Kidney (tissue), 14 donors: ENCODE data around the gene HDDC3. TPM values are rescaled to one million over a fixed set of nuclear protein-coding genes. Genes with fewer than 3 reads are reported as not detected.

Source experiments
- DNase-seq, 5 donors: peaks; one replicate each; pipeline ENCODE4 v3.0.0-alpha.2; 2013 to 2020
- FAIRE-seq: peaks from 2 replicates; lab custom pipeline; 2012; peaks lifted over from hg19 to GRCh38; lab: Jason Lieb, UNC
- H3K27ac ChIP-seq, 2 donors: one replicate each; pipeline ENCODE4 v1.7.0; 2013; ENCODE audit warnings: low read depth in 2 of 2, low read length in 2 of 2, inconsistent platforms in 1 of 2
- H3K27me3 ChIP-seq: one replicate; pipeline ENCODE4 v1.7.1; 2013; ENCODE audit warnings: low read length, inconsistent platforms; ENCODE audit not compliant: control insufficient read depth, insufficient read depth
- H3K36me3 ChIP-seq, 3 donors: one replicate each; pipeline versions ENCODE4 v1.7.0 to v1.7.1; 2013; ENCODE audit warnings: low read length in 3 of 3, control low read depth in 1 of 3, inconsistent platforms in 1 of 3; ENCODE audit not compliant: insufficient read depth in 3 of 3, control insufficient read depth in 2 of 3
- H3K4me1 ChIP-seq, 3 donors: one replicate each; pipeline versions ENCODE4 v1.7.0 to v1.7.1; 2013; ENCODE audit warnings: low read length in 3 of 3, inconsistent platforms in 1 of 3, low read depth in 1 of 3; ENCODE audit not compliant: control insufficient read depth in 2 of 3, insufficient read depth in 2 of 3
- H3K4me3 ChIP-seq, 3 donors: one replicate each; pipeline versions ENCODE4 v1.7.0 to v1.8.1; 2013; ENCODE audit warnings: low read length in 3 of 3, control low read depth in 1 of 3, inconsistent platforms in 1 of 3
- H3K9ac ChIP-seq, 3 donors: one replicate each; pipeline versions ENCODE4 v1.7.0 to v1.7.1; 2013; ENCODE audit warnings: low read length in 3 of 3, control low read depth in 1 of 3, inconsistent platforms in 1 of 3
- H3K9me3 ChIP-seq, 3 donors: one replicate each; pipeline versions ENCODE4 v1.7.0 to v1.7.1; 2013; ENCODE audit warnings: low read length in 3 of 3, control low read depth in 1 of 3, inconsistent platforms in 1 of 3; ENCODE audit not compliant: control insufficient read depth in 2 of 3, insufficient read depth in 1 of 3
- intact Hi-C: fragments of 100-400 bp; cut with DNase I; formaldehyde crosslinking; loops from one replicate; pipeline ENCODE4 v1.11.1; 2022
- polyA plus RNA-seq: library from polyadenylated mRNA; stranded (reverse); fragments of 350-450 nt; fragmentation: Illumina TruSeq; extraction: RNeasy Lipid Tissue Mini Kit (QIAGEN cat#74804); gene quantifications from one replicate; pipeline ENCODE4 v1.2.3, GENCODE V29; 2014; ENCODE audit warnings: low read depth, low replicate concordance; ENCODE audit not compliant: insufficient read depth
- total RNA-seq: library from RNA; stranded (reverse); fragmentation: NEBNext Ultra II Directional; extraction: Animal tissue kit (Norgen Biotek cat#: 25700); gene quantifications from one replicate; pipeline ENCODE4 v1.2.1, GENCODE V29; 2021
- TF ChIP-seq, protein P1 (sequence below): IDR thresholded peaks from 3 replicates; pipeline ENCODE4 v1.5.1; 2012; ENCODE audit warnings: mild to moderate bottlenecking, moderate library complexity, borderline replicate concordance; ENCODE audit not compliant: insufficient read depth; ENCODE audit errors: extremely low read depth
- donor health status: control.
- donor health status: control.
- donor health status: control.
- donor health status: control.
- donor health status: control.
- donor health status: DM: yes; HTN: yes; CAD: no.
- donor health status: Normal renal cell carcinoma (clear cell type).

HDDC3 gene
- total and polyA plus RNA-seq, 2 donors from 2014 or later, result 15.5 to 47.3 TPM

GRCh38 chr15:90942354-90943120, 10.2 kb upstream of the HDDC3 start:
- Histone ChIP-seq H3K4me1 (no peaks in the 10 kb centered on the region), H3K9ac (no peak overlapping the region), H3K27me3 (no peaks in the 10 kb centered on the region), H3K4me3 (no peak overlapping the region), H3K27ac (no peak overlapping the region), H3K9me3 (no peaks in the 10 kb centered on the region), H3K36me3 (peaks cover 8 to 48% (median 44%) of the 10 kb centered on the region in 3 donors)
- TF ChIP-seq, protein P1, sequence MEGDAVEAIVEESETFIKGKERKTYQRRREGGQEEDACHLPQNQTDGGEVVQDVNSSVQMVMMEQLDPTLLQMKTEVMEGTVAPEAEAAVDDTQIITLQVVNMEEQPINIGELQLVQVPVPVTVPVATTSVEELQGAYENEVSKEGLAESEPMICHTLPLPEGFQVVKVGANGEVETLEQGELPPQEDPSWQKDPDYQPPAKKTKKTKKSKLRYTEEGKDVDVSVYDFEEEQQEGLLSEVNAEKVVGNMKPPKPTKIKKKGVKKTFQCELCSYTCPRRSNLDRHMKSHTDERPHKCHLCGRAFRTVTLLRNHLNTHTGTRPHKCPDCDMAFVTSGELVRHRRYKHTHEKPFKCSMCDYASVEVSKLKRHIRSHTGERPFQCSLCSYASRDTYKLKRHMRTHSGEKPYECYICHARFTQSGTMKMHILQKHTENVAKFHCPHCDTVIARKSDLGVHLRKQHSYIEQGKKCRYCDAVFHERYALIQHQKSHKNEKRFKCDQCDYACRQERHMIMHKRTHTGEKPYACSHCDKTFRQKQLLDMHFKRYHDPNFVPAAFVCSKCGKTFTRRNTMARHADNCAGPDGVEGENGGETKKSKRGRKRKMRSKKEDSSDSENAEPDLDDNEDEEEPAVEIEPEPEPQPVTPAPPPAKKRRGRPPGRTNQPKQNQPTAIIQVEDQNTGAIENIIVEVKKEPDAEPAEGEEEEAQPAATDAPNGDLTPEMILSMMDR, result no peak
- peak in 1 of 5 donors; percentile 46 for DNase-seq
- intact Hi-C loops, result no loop called here
- FAIRE-seq, result no peak

DNA sequence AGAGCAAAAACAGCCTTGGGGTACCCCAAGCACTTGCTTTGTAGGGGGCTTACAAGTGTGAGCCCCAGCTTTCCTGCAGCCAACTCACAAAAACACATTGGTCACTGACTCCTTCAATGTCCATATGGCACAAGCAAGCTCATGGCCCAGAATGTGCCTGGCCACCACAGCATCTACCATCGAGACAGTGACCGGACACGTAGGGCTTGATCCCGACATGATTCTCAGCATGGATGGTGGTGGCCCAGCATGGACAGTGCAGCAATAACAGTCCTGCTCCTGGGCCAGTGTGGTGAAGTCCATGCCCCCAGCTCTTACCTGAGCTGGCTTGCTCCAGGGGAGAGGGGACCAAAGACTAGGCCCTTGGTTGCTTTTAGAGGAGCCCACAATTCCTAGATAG, 8.7 kb upstream of the HDDC3 start:
- Histone ChIP-seq H3K4me3 (no peak overlapping the region), H3K9me3 (no peaks in the 10 kb centered on the region), H3K27me3 (no peaks in the 10 kb centered on the region), H3K4me1 (peaks cover 0 to 4% (median 2%) of the 10 kb centered on the region in 3 donors), H3K9ac (no peak overlapping the region), H3K36me3 (peaks cover 8 to 42% (median 40%) of the 10 kb centered on the region in 3 donors), H3K27ac (no peak overlapping the region)
- intact Hi-C loops, result no loop called here
- TF ChIP-seq, protein P1, result no peak
- DNase-seq (peak in 1 of 5 donors; percentile 25), FAIRE-seq (no peak)

DNA sequence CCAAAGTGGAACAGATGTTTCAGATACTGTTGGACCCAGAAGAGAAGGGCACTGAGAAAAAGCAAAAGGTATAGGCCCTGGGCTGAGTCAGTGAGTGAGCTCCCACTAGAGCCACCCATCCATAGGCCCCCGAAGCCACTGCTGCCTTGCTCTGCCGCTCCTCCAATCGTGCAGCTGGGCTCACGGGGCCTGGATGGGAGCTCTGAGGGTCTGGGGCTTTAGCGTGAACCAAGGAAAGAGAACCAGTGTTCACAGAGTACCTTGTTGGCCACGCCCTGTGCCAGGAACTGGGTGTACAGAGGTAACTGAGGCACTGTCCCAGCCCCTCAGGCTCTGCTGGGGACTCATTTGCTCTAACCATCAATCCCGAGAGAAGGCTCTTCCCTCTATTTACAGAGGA, 7.4 kb upstream of the HDDC3 start:
- no peaks in the 10 kb centered on the region for H3K27me3 ChIP-seq
- TF ChIP-seq, protein P1, result no peak
- DNase-seq (peak in 1 of 5 donors; percentile 60), FAIRE-seq (no peak)
- H3K27ac ChIP-seq, result no peak overlapping the region
- no peaks in the 10 kb centered on the region for H3K9me3 ChIP-seq
- no peak overlapping the region for H3K9ac ChIP-seq
- intact Hi-C loops, result no loop called here
- H3K4me1 ChIP-seq, result peaks cover 0 to 10% (median 3%) of the 10 kb centered on the region in 3 donors
- no peak overlapping the region for H3K4me3 ChIP-seq
- peaks cover 8 to 38% (median 36%) of the 10 kb centered on the region in 3 donors for H3K36me3 ChIP-seq
